Stimulated activated CD8-positive, alpha-beta memory T cell treated with anti-CD3 and anti-CD28 coated beads, Interleukin-12 subunit alpha, Interleukin-12 subunit beta, amount 100 ng/mL, for 1 hour (primary cell): ENCODE data around the gene KIRREL3.

Experiments
- DNase-seq: peaks from one replicate; pipeline ENCODE4 v3.0.0-alpha.2; 2020; ENCODE audit warnings: low read depth

Gene KIRREL3

GRCh38 chr11:126466236-126467045, 534.1 kb downstream of the KIRREL3 start:
- no peak for DNase-seq

- DNase-seq, result no peak
These were observed 534.9 kb downstream of the KIRREL3 start for GRCh38 chr11:126465573-126466188.

- no peak for DNase-seq
These were observed 535.8 kb downstream of the KIRREL3 start for GRCh38 chr11:126464796-126465195.

GRCh38 chr11:126462422-126462821, 538.1 kb downstream of the KIRREL3 start:
- no peak for DNase-seq

GRCh38 chr11:126461996-126462395, 538.6 kb downstream of the KIRREL3 start:
- no peak for DNase-seq

GRCh38 chr11:126461096-126461440, 539.5 kb downstream of the KIRREL3 start:
- DNase-seq, result no peak

- no peak for DNase-seq
These were observed 540.0 kb downstream of the KIRREL3 start for GRCh38 chr11:126460417-126461095.

GRCh38 chr11:126459691-126460281, 540.8 kb downstream of the KIRREL3 start:
- no peak for DNase-seq

GRCh38 chr11:126457817-126458216, 542.8 kb downstream of the KIRREL3 start:
- DNase-seq, result no peak

GRCh38 chr11:126456783-126457542, 543.6 kb downstream of the KIRREL3 start:
- no peak for DNase-seq

- no peak for DNase-seq
These were observed 544.5 kb downstream of the KIRREL3 start for GRCh38 chr11:126456089-126456488.

- DNase-seq, result no peak
These were observed 548.1 kb downstream of the KIRREL3 start for GRCh38 chr11:126452241-126453101.

GRCh38 chr11:126451211-126451802, 549.3 kb downstream of the KIRREL3 start:
- DNase-seq, result no peak

- DNase-seq, result no peak
These were observed 549.8 kb downstream of the KIRREL3 start for GRCh38 chr11:126450806-126451205.

- no peak for DNase-seq
These were observed 550.4 kb downstream of the KIRREL3 start for GRCh38 chr11:126450198-126450597.

GRCh38 chr11:126446581-126446980, 554.0 kb downstream of the KIRREL3 start:
- DNase-seq, result no peak

GRCh38 chr11:126444072-126444471, 556.5 kb downstream of the KIRREL3 start:
- DNase-seq, result no peak

GRCh38 chr11:126443120-126443519, 557.5 kb downstream of the KIRREL3 start:
- no peak for DNase-seq

GRCh38 chr11:126440792-126441514, 559.6 kb downstream of the KIRREL3 start:
- peak; percentile 49 for DNase-seq

- DNase-seq, result no peak
These were observed 560.3 kb downstream of the KIRREL3 start for GRCh38 chr11:126440276-126440675.
